K562 (cell line): ENCODE data around the gene NDFIP2. TPM values are rescaled to one million over a fixed set of nuclear protein-coding genes. Genes with fewer than 3 reads are reported as not detected.
A peak's percentile ranks its signal among the peaks of the same experiment; 100 is the strongest.

ENCODE experiments used
- ATAC-seq: fragments of 200-7000 bp; cut with Tn5 transposase; 3 replicates; pipeline ENCODE4 v1.9.1; 2020; ENCODE audit warnings: moderate library complexity
- BruUV-seq: library from RNA; stranded (reverse); fragments of 400-500 nt; replicated peaks from 2 replicates; lab custom pipeline; 2021; lab: Mats Ljungman, UMichigan
- CTCF ChIA-PET: fragments of 300-600 bp; formaldehyde crosslinking; extraction: SDS; loops from one replicate; lab custom pipeline; 2021; ENCODE audit warnings: low intra/inter-chr PET ratio; lab: Yijun Ruan, JAX
- POLR2A ChIA-PET: fragments of 300-600, 350-650 bp; sonication (Branson Sonifier 250); formaldehyde crosslinking; extraction: SDS; loops from one replicate; lab custom pipeline; 2021; ENCODE audit warnings: antibody characterized with exemption, inconsistent platforms; lab: Yijun Ruan, JAX
- DNase-seq, 4 experiments: peaks; one replicate each; pipeline versions ENCODE4 v3.0.0 to v3.0.0-alpha.2; 2011 to 2018; ENCODE audit warnings: low spot score in 3 of 4, mixed read lengths in 3 of 4; ENCODE audit errors: extremely low read depth in 1 of 4
- FAIRE-seq: peaks from 2 replicates; lab custom pipeline; 2011; peaks lifted over from hg19 to GRCh38; lab: Jason Lieb, UNC
- H2AFZ ChIP-seq: 2 replicates; pipeline ENCODE4 v1.6.0; 2011; ENCODE audit warnings: low read depth, low read length, control low read depth, inconsistent platforms
- H3K27ac ChIP-seq: fragments of 200-600 bp; 3 replicates; pipeline ENCODE4 v1.8.0; 2011; ENCODE audit warnings: low read depth, mild to moderate bottlenecking, control low read depth, inconsistent platforms, low read length, moderate library complexity, mixed read lengths; ENCODE audit errors: extremely low read depth
- H3K27me3 ChIP-seq, 2 experiments: fragments of 300-600 bp in 1 of 2; 2 replicates in 1 of 2; 3 replicates in 1 of 2; pipeline versions ENCODE4 v1.6.0 to v1.8.0; 2011; ENCODE audit warnings: inconsistent platforms in 2 of 2, low read length in 2 of 2, mild to moderate bottlenecking in 1 of 2, mixed read lengths in 1 of 2, moderate library complexity in 1 of 2; ENCODE audit not compliant: control insufficient read depth in 2 of 2, insufficient read depth in 2 of 2
- H3K36me3 ChIP-seq: fragments of 300-600 bp; 3 replicates; pipeline ENCODE4 v1.8.0; 2011; ENCODE audit warnings: mild to moderate bottlenecking, low read length, inconsistent platforms; ENCODE audit not compliant: control insufficient read depth, insufficient read depth
- H3K4me1 ChIP-seq, 2 experiments: fragments of 200-600 bp in 1 of 2; replicated peaks in 1 of 2; 2 replicates in 1 of 2; 3 replicates in 1 of 2; pipeline versions ENCODE4 v1.5.1 to v1.8.0; 2011; ENCODE audit warnings: inconsistent platforms in 2 of 2, low read length in 2 of 2, mild to moderate bottlenecking in 1 of 2, mixed read lengths in 1 of 2, moderate library complexity in 1 of 2; ENCODE audit not compliant: control insufficient read depth in 2 of 2, insufficient read depth in 2 of 2
- H3K4me2 ChIP-seq: 2 replicates; pipeline ENCODE4 v1.6.1; 2011; ENCODE audit warnings: low read length, control low read depth, inconsistent platforms, mixed read lengths; ENCODE audit not compliant: insufficient read depth
- H3K4me3 ChIP-seq: fragments of 200-600 bp; sonication (generic), shearing (Covaris generic); 2 replicates; pipeline ENCODE4 v1.5.1; 2016; ENCODE audit warnings: control low read depth, inconsistent platforms
- H3K79me2 ChIP-seq: fragments of 200-600 bp; 3 replicates; pipeline ENCODE4 v1.8.0; 2011; ENCODE audit warnings: low read length, inconsistent platforms; ENCODE audit not compliant: control insufficient read depth, insufficient read depth
- H3K9ac ChIP-seq, 2 experiments: 2 replicates each; pipeline versions ENCODE4 v1.6.0 to v1.6.1; 2011; ENCODE audit warnings: low read depth in 2 of 2, low read length in 2 of 2, control low read depth in 1 of 2, inconsistent platforms in 1 of 2, mild to moderate bottlenecking in 1 of 2, mixed read lengths in 1 of 2; ENCODE audit not compliant: insufficient read depth in 1 of 2
- H3K9me1 ChIP-seq: one replicate; pipeline ENCODE4 v1.6.0; 2011; ENCODE audit warnings: inconsistent platforms, mild to moderate bottlenecking, low read length, moderate library complexity; ENCODE audit not compliant: control insufficient read depth, insufficient read depth
- H3K9me3 ChIP-seq: replicated peaks from 2 replicates; pipeline ENCODE4 v1.5.1; 2011; ENCODE audit warnings: low read depth, low read length, inconsistent platforms; ENCODE audit not compliant: control insufficient read depth, insufficient read depth
- H4K20me1 ChIP-seq: replicated peaks from 2 replicates; pipeline ENCODE4 v1.6.1; 2011; ENCODE audit warnings: low read length, inconsistent platforms, mixed read lengths; ENCODE audit not compliant: control insufficient read depth, insufficient read depth
- CBFA2T2 ChIP-seq: fragments of 450-650 bp; conservative IDR thresholded peaks from 2 replicates; pipeline ENCODE4 v1.6.1; 2017; ENCODE audit warnings: mild to moderate bottlenecking
- HDAC1 ChIP-seq, 2 experiments: fragments of 450-650 bp; IDR thresholded peaks; 2 replicates each; pipeline ENCODE4 v1.6.1; 2016 to 2017; ENCODE audit warnings: inconsistent platforms in 1 of 2, mild to moderate bottlenecking in 1 of 2, moderate library complexity in 1 of 2
- MEF2A ChIP-seq: IDR thresholded peaks from 2 replicates; pipeline ENCODE4 v1.6.1; 2011; ENCODE audit warnings: low read depth, mild to moderate bottlenecking, low read length, moderate library complexity; ENCODE audit not compliant: control insufficient read depth
- RAD51 ChIP-seq: fragments of 450-650 bp; IDR thresholded peaks from 2 replicates; pipeline ENCODE4 v1.7.1; 2016; ENCODE audit warnings: low read depth, mild to moderate bottlenecking, borderline replicate concordance
- TARDBP ChIP-seq: fragments of 450-650 bp; IDR thresholded peaks from 2 replicates; pipeline ENCODE4 v1.6.1; 2016
- TOE1 ChIP-seq, 2 experiments: fragments of 450-650 bp in 1 of 2; sonication (generic) in 1 of 2; formaldehyde crosslinking in 1 of 2; IDR thresholded peaks; 2 replicates each; pipeline versions ENCODE4 v1.7.1 to v1.8.0; 2016 to 2022; ENCODE audit warnings: borderline replicate concordance in 2 of 2, mild to moderate bottlenecking in 2 of 2, antibody characterized with exemption in 1 of 2, inconsistent platforms in 1 of 2, low read depth in 1 of 2, missing genetic modification reagents in 1 of 2, moderate library complexity in 1 of 2
- ZNF24 ChIP-seq: fragments of 450-650 bp; IDR thresholded peaks from 2 replicates; pipeline ENCODE4 v1.6.1; 2016
- ZNF780A ChIP-seq: fragments of 250-450 bp; sonication (Bioruptor Pico); IDR thresholded peaks from 2 replicates; pipeline ENCODE4 v1.5.0; 2021; ENCODE audit warnings: mild to moderate bottlenecking
- WGBS: fragments of 100-300 bp; shearing (Covaris generic); methylation state at CpG from one replicate; pipeline ENCODE4 v1.1.6; 2016; ENCODE audit warnings: low coverage, mixed read lengths; ENCODE audit not compliant: insufficient coverage; ENCODE audit errors: missing lambda C conversion rate; 5-methylcytosine and 5-hydroxymethylcytosine counted together
- in situ Hi-C: fragments of 300-500 bp; cut with MboI; formaldehyde crosslinking; loops from 4 replicates; pipeline ENCODE4 v1.15.0; 2018; ENCODE audit warnings: inconsistent platforms, mixed read lengths
- intact Hi-C: fragments of 100-400 bp; cut with micrococcal nuclease; formaldehyde crosslinking; loops from 2 replicates; pipeline ENCODE4 v1.14.2; 2022
- polyA plus RNA-seq, 8 experiments: library from polyadenylated mRNA; depleted of rRNA in 4 of 8; stranded (reverse) in 5 of 8; unstranded in 3 of 8; fragments of >200 nt; fragmentation: Nextera tagmentation in 2 of 8; fragmentation: Illumina TruSeq in 1 of 8; extraction: Ambion mirVana in 2 of 8; extraction: Trizol in 1 of 8; gene quantifications; 2 replicates each; pipeline versions ENCODE4 v1.2.1 to v1.2.3, GENCODE V29; 2011 to 2014; ENCODE audit warnings: inconsistent platforms in 1 of 8, missing spikeins in 1 of 8
- total RNA-seq, 7 experiments: library from RNA; depleted of rRNA in 6 of 7; stranded (reverse); fragments of >200 nt in 6 of 7; fragmentation: Illumina TruSeq in 2 of 7; extraction: Trizol in 2 of 7; gene quantifications; 2 replicates each; pipeline versions ENCODE4 v1.2.1 to v1.2.3, GENCODE V29; 2011 to 2021; ENCODE audit warnings: low replicate concordance in 1 of 7
- TF ChIP-seq, protein P1 (sequence below), 2 experiments: fragments of 450-650 bp in 1 of 2; IDR thresholded peaks; 2 replicates each; pipeline ENCODE4 v1.6.1; 2011 to 2017; ENCODE audit warnings: low read depth in 2 of 2, antibody characterized with exemption in 1 of 2, borderline replicate concordance in 1 of 2, low read length in 1 of 2, mild to moderate bottlenecking in 1 of 2, mixed read lengths in 1 of 2; ENCODE audit not compliant: control insufficient read depth in 1 of 2
- TF ChIP-seq, protein P2 (sequence below): fragments of 450-650 bp; formaldehyde crosslinking; IDR thresholded peaks from 2 replicates; pipeline ENCODE4 v1.4.0; 2020; ENCODE audit warnings: mild to moderate bottlenecking, mixed read lengths
- TF ChIP-seq, protein P3 (sequence below): sonication (generic); formaldehyde crosslinking; IDR thresholded peaks from 2 replicates; pipeline ENCODE4 v1.5.0; 2020; ENCODE audit warnings: missing genetic modification reagents

Gene NDFIP2
- total and polyA plus RNA-seq, 9 of the 15 experiments (the other 6 are each of a cell fraction or from before 2014, with no cell fraction given): 13.4 to 54.4 (median 27.8) TPM

DNA sequence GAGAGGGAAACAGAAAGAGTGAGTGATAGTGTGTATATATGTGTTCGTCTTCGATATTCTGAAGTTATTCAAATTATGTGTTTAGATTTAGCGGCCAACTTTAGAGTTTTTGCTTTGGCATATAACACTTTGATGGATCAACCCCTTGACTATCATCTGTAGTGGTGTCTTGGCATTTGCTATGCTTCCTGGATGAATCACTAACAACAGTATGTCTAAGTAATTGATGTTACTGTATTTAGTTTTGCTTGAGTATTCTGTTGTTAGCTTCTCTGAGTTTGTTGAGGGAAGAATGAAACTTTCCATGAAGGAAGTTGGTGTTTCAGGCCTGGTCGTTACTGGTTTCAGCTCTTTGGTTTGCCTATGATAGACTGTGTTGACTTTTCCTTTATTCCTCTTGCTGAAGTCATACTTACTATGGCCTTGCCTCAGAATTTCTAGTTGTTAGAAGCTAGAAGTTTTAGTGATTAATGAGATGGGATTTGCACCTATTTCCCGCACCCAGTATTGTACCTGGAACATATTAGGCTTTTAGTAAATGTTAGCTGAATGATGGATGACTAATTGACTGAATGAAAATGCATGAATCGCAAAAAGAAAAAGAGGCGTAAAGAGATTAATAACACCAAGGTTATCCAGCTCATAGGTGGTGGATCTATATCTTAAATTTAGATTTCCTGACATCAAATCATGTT lies 20.7 kb downstream of the NDFIP2 start (continued):
- TF ChIP-seq, protein P1, sequence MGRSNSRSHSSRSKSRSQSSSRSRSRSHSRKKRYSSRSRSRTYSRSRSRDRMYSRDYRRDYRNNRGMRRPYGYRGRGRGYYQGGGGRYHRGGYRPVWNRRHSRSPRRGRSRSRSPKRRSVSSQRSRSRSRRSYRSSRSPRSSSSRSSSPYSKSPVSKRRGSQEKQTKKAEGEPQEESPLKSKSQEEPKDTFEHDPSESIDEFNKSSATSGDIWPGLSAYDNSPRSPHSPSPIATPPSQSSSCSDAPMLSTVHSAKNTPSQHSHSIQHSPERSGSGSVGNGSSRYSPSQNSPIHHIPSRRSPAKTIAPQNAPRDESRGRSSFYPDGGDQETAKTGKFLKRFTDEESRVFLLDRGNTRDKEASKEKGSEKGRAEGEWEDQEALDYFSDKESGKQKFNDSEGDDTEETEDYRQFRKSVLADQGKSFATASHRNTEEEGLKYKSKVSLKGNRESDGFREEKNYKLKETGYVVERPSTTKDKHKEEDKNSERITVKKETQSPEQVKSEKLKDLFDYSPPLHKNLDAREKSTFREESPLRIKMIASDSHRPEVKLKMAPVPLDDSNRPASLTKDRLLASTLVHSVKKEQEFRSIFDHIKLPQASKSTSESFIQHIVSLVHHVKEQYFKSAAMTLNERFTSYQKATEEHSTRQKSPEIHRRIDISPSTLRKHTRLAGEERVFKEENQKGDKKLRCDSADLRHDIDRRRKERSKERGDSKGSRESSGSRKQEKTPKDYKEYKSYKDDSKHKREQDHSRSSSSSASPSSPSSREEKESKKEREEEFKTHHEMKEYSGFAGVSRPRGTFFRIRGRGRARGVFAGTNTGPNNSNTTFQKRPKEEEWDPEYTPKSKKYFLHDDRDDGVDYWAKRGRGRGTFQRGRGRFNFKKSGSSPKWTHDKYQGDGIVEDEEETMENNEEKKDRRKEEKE (IDR thresholded peaks at IDR 0.05; ENCODE audit: borderline replicate concordance in 1 of 2, control insufficient read depth in 1 of 2, low read depth in 2 of 2, low read length in 1 of 2): no peak
- TF ChIP-seq TARDBP: no peak
- TF ChIP-seq MEF2A: no peak

DNA sequence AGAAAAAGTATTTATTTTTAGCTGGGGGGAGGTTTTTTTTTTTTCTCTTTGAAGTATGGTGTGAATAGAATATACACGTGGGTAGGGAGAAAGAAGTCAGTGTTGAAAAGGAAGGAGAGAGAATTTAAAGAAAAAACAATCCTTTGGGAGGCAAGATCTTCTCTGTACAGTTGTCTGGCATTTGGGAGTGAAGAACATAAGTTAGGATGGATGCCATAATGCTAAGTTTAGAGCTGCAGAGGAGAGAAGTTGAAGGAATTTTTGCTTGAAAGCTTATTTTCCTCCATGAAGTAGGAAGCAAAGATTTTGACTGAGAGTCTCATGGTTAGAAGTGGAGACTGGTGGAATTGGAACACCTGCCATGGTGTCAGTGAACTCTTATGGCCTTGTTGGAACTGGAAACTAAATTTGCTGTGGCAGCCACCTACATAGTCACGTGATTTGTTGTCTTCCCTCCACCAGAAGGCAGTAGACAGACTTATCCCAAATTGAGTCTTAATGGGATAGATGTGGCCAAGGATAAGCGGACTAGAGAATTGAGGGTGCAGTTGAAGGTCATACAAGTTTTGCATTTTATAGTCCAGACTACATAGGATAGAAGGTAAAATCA lies 22.0 kb downstream of the NDFIP2 start:
- FAIRE-seq (peak; percentile 46), ATAC-seq (peak; percentile 41)
- no peaks in the 10 kb centered on the region; the same call in 1 of the 2 replicates for H4K20me1 ChIP-seq
- peaks cover 0 to 8% of the 10 kb centered on the region in 2 experiments; a peak in 2 of 5 replicates for H3K4me1 ChIP-seq
- TF ChIP-seq, protein P2, sequence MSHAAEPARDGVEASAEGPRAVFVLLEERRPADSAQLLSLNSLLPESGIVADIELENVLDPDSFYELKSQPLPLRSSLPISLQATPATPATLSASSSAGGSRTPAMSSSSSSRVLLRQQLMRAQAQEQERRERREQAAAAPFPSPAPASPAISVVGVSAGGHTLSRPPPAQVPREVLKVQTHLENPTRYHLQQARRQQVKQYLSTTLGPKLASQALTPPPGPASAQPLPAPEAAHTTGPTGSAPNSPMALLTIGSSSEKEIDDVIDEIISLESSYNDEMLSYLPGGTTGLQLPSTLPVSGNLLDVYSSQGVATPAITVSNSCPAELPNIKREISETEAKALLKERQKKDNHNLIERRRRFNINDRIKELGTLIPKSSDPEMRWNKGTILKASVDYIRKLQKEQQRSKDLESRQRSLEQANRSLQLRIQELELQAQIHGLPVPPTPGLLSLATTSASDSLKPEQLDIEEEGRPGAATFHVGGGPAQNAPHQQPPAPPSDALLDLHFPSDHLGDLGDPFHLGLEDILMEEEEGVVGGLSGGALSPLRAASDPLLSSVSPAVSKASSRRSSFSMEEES (CRISPR knock-in tag): peak; percentile 94
- peak; percentile 21; the same call in 1 of the 2 replicates for TF ChIP-seq CBFA2T2
- TF ChIP-seq, protein P3, sequence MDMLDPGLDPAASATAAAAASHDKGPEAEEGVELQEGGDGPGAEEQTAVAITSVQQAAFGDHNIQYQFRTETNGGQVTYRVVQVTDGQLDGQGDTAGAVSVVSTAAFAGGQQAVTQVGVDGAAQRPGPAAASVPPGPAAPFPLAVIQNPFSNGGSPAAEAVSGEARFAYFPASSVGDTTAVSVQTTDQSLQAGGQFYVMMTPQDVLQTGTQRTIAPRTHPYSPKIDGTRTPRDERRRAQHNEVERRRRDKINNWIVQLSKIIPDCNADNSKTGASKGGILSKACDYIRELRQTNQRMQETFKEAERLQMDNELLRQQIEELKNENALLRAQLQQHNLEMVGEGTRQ (CRISPR knock-in tag): peak; percentile 59
- TF ChIP-seq ZNF780A (CRISPR knock-in tag): no peak
- no peak for TF ChIP-seq HDAC1 (IDR thresholded peaks at IDR 0.05)
- peak; percentile 87 for TF ChIP-seq TOE1 (IDR thresholded peaks at IDR 0.05; ENCODE audit: borderline replicate concordance)
- TF ChIP-seq TOE1 (CRISPR knock-in tag; IDR thresholded peaks at IDR 0.05; ENCODE audit: borderline replicate concordance, low read depth): no peak
- TF ChIP-seq RAD51: peak; percentile 78
- no peak for TF ChIP-seq ZNF24
- TF ChIP-seq, all 486 proteins: peak for 5
- H3K9me1 ChIP-seq: no peaks in the 10 kb centered on the region
- intact Hi-C loops: no loop called here
- no peak overlapping the region for H3K4me2 ChIP-seq
- no peak overlapping the region for H3K9ac ChIP-seq
- no peak overlapping the region for H2AFZ ChIP-seq
- no peaks in the 10 kb centered on the region for H3K9me3 ChIP-seq
- H3K4me3 ChIP-seq: no peak overlapping the region
- 39% methylated on average over 2 of the region's 3 CpGs for WGBS
- in situ Hi-C loops: no loop called here
- H3K27ac ChIP-seq: no peak overlapping the region
- H3K79me2 ChIP-seq: peaks cover 51% of the 10 kb centered on the region
- POLR2A ChIA-PET: interaction anchor here (1.5 kb wide), 1 partner anchor 13 kb away, joined by 4 read pairs; no protein-coding TSS in a partner anchor
- H3K27me3 ChIP-seq: no peaks in the 10 kb centered on the region
- CTCF ChIA-PET: no interaction called here
- no TSS peak for BruUV-seq
- peak in 1 of 4 experiments; percentile 4 for DNase-seq
- no peaks in the 10 kb centered on the region; the same call in 2 of the 3 replicates for H3K36me3 ChIP-seq
